ENCODE measurements around the gene CLEC16A.

DNA sequence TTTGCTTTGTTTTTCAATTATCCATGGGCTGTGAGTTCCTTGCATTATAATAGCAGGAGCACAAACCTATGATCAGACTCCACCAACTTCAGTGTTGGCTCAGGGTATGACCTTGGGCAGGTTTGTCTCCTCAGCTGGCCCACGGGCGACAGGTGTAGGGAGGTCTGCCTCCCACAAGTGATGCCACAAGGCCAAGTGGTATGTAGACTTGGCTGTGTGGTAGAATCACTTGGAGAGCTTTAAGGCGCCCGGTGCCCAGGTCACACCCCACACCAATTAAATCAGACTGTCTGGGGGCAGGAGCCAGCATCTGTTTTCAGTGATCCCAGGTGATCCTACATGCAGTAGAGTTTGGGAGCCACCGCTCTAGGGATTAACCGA lies 153.4 kb downstream of the CLEC16A start:
- TF ChIP-seq POLR2A (conservative IDR thresholded peaks at IDR 0.05) (no peak), SMAD4 (CRISPR knock-in tag; conservative IDR thresholded peaks at IDR 0.05) (no peak), ZNF197 (CRISPR knock-in tag; IDR thresholded peaks at IDR 0.05; ENCODE audit: low read depth) (no peak)

Data from K562 (cell line).